T-helper 22 cell (primary cell): ENCODE data around the gene CPEB4.

Experiments
- DNase-seq: peaks from one replicate; pipeline ENCODE4 v3.0.0-alpha.2; 2020; ENCODE audit warnings: low read depth

CPEB4 gene

GRCh38 chr5:173915310-173916014 lies 27.3 kb downstream of the CPEB4 start:
- DNase-seq, result no peak

GRCh38 chr5:173916233-173916632 lies 28.1 kb downstream of the CPEB4 start:
- DNase-seq, result no peak

GRCh38 chr5:173917788-173918786 lies 29.9 kb downstream of the CPEB4 start:
- DNase-seq, result peak; percentile 22

- DNase-seq, result no peak
These were observed 31.3 kb downstream of the CPEB4 start for GRCh38 chr5:173919443-173919842.

GRCh38 chr5:173920024-173920753 lies 32.0 kb downstream of the CPEB4 start:
- DNase-seq, result no peak

- DNase-seq, result no peak
These were observed 32.9 kb downstream of the CPEB4 start for GRCh38 chr5:173920866-173921555.

- DNase-seq, result no peak
These were observed 34.4 kb downstream of the CPEB4 start for GRCh38 chr5:173922527-173922926.

GRCh38 chr5:173923218-173924095 lies 35.3 kb downstream of the CPEB4 start:
- DNase-seq, result no peak

GRCh38 chr5:173924899-173925298 lies 36.8 kb downstream of the CPEB4 start:
- DNase-seq, result no peak

GRCh38 chr5:173925449-173926071 lies 37.4 kb downstream of the CPEB4 start:
- no peak for DNase-seq

GRCh38 chr5:173926359-173926758 lies 38.2 kb downstream of the CPEB4 start:
- no peak for DNase-seq

- DNase-seq, result no peak
These were observed 40.9 kb downstream of the CPEB4 start for GRCh38 chr5:173928871-173929574.

- no peak for DNase-seq
These were observed 44.6 kb downstream of the CPEB4 start for GRCh38 chr5:173932695-173933139.

GRCh38 chr5:173933901-173934300 lies 45.8 kb downstream of the CPEB4 start:
- no peak for DNase-seq

- DNase-seq, result no peak
These were observed 47.2 kb downstream of the CPEB4 start for GRCh38 chr5:173935396-173935795.

GRCh38 chr5:173940269-173940668 lies 52.1 kb downstream of the CPEB4 start:
- no peak for DNase-seq

GRCh38 chr5:173941102-173941501 lies 53.0 kb downstream of the CPEB4 start:
- DNase-seq, result no peak

GRCh38 chr5:173941758-173942401 lies 53.7 kb downstream of the CPEB4 start:
- DNase-seq, result no peak

- no peak for DNase-seq
These were observed 56.4 kb downstream of the CPEB4 start for GRCh38 chr5:173944511-173944910.
